OCI-LY7 (cell line): ENCODE results near the gene TGM5.

Experiments
- CTCF ChIP-seq: fragments of 200-600 bp; sonication (generic); conservative IDR thresholded peaks from 2 replicates; pipeline ENCODE4 v1.5.1; 2014; ENCODE audit warnings: mild to moderate bottlenecking, antibody characterized with exemption, low read length, moderate library complexity, mixed read lengths
- EZH2phosphoT487 ChIP-seq: fragments of 200-600 bp; sonication (generic); IDR thresholded peaks from 2 replicates; pipeline ENCODE4 v1.6.1; 2018; ENCODE audit warnings: low read depth, borderline replicate concordance, mild to moderate bottlenecking, mixed run types, antibody characterized with exemption, low read length, moderate library complexity, mixed read lengths

- no peak for TF ChIP-seq CTCF
- TF ChIP-seq EZH2phosphoT487, result no peak
Measured at GRCh38 chr15:43258781-43259180, 7.9 kb downstream of the TGM5 start.
